ENCODE results near the gene HCAR3.
"Not testable (repeated sequence)": the region's sequence is repeated elsewhere in the genome, so short reads cannot be mapped to it uniquely, and the experiment has no call there.

HCAR3 gene

DNA sequence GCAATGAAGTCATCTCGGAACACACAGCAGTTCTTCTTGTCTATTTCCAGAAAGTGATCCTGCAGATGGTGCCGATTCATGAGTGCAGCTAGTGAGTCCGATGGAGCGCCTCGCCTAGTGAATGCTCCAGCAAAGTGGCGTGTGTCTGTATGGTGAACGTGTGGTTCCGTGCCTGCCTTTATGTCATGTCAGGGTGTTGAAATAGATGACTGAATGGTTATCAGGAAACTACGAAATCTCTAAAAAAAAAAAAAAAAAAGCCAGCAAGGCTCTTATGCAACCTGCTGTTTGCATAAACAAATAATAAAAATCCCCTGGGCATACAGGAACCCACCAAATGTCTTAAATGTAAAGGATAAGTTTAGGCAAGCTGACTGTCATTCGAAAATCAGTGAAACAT is at the start of gene HCAR3:
TSS of gene HCAR3 (minus strand) at position 154 of the 400 bp plus-strand sequence. CDS start at position 80, 74 bp downstream.
- DNase-seq: not testable (repeated sequence)

DNA sequence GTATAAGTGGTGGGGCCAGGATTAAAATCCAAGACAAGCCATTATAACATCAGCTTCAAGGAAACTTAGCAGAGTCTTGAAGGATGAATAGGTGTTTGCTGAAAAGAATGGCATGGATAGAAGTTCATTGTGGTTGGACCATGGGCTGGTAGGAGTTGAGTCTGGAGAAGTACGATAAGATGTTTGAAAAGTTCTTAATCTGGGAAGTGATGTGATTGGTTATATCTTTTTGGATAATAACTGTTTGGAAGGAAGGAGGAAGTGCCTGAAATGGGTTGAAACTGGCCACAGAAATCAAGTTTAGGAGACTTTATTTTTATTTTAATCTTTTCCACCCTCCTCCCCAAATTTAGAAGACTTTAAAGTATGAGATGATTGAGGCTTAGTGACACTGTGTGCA is 41.0 kb upstream of the HCAR3 start:
- DNase-seq: peak in 1 of 2 experiments; percentile 19
- no peak for TF ChIP-seq GATA1 (IDR thresholded peaks at IDR 0.05; ENCODE audit: low read depth, low read length)
- no peak for TF ChIP-seq POLR2A (IDR thresholded peaks at IDR 0.05; ENCODE audit: low read length)

DNA sequence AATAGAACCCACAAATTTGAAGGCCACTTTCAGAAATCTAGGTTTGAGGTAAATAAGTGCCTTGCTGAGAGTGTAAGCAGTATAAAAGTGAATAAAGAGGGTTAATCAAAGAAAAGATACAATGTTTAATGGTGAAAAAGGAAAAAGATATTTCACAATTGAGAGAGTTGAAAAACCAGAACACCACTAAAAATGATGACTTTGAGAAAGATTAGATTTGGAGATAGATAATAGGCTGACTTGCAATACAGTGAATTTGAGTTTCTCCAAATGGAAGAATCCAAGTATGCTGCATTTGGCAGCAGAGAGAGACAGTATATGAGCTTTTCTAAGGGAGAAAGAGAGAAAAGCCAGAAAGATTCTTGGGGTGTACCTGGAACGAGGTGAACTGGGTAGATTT is 38.2 kb upstream of the HCAR3 start:
- TF ChIP-seq POLR2A (IDR thresholded peaks at IDR 0.05; ENCODE audit: low read length) (no peak), GATA1 (IDR thresholded peaks at IDR 0.05; ENCODE audit: low read depth, low read length) (no peak)
- DNase-seq: no peak

DNA sequence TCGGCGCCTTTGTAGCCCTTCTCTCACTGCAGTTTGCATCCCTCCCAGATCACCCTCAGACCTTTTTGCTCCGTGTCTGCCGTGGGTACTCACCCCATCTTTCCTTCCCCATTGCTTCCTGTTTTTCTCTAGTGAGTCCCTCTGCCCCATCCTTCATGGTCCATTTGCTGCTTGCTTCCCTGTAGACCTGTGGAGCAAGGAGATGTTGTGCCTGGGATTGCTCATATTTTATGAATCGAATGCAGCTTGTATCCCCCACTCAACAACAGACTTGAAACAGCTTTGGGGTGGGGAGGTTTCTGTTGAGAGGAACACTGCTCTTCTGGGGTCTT is 36.7 kb upstream of the HCAR3 start:
- TF ChIP-seq GATA1 (IDR thresholded peaks at IDR 0.05; ENCODE audit: low read depth, low read length) (no peak), POLR2A (IDR thresholded peaks at IDR 0.05; ENCODE audit: low read length) (no peak)
- no peak for DNase-seq

DNA sequence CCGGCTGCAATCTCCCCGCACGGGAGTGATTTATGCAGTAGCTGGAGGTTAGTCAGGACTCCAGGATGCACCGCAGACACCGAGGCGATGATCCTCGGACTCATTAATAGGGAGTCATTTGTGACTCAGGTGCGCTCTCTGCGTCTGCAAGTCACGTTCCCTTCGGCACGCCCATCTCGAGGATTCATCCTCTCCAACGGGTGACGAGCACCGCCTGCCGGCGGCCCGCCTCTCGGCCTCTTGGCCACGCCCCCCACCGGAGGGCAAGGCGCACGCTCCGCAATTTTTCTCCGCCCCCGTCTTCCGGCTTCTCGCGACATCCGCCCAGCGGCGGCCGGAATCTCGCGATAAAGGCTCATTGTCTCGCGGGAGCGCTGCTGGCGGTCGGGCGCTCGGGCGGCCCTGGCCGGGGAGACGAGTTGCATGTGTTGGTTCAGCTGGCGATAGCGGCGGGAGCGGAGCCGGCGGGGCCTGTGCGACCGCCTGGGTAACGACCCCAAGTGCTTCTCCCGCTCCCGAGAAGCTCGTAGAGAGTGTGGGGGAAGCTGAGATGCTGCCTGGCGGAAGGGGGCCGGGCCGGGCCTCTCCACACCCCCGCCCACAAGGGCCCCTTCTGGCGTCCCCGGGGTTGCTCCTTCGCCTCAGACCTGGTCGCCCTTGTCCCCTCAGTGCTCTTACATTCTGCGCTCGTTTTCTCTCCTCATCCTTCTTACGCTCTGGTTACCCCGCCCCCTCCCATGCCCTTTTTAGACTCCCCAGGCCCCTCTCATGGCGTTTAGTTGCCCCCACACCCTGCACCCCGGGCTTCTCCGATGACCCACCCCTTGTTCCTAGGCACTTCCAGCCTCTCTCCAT is 36.1 kb upstream of the HCAR3 start, which contains the start of gene DENR:
TSS of gene DENR (plus strand) at position 361 of the 855 bp plus-strand sequence. CDS start 878 bp downstream, outside the sequence.
- TF ChIP-seq POLR2A (IDR thresholded peaks at IDR 0.05; ENCODE audit: low read length) (peak; percentile 91), GATA1 (IDR thresholded peaks at IDR 0.05; ENCODE audit: low read depth, low read length) (no peak)

DNA sequence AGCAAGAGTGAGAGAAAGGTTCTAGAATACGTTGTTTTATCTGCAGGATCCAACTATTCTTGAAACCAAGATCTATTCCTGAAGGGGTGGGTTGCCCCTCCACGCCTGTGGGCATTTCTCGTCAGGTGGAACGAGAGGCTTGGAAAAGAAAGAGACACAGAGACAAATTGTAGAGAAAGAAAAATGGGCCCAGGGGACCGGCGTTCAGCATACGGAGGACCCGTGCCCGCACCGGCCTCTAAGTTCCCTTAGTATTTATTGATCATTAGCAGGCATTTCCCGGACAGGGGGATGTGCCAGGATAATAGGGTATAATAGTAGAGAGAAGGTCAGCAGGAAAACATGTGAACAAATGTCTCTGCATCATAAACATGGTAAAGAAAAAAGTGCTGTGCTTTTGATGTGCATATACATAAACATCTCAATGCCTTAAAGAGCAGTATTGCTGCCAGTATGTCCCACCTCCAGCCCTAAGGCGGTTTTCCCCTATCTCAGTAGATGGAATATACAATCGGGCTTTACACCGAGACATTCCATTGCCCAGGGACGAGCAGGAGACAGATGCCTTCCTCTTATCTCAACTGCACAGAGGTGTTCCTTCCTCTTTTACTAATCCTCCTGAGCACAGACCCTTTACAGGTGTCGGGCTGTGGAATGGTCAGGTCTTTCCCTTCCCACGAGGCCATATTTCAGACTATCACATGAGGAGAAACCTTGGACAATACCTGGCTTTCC is 34.3 kb upstream of the HCAR3 start:
- DNase-seq: not testable (repeated sequence)

More for the DNA sequence above, 36.1 kb upstream of the HCAR3 start, which contains the start of gene DENR:
- peak; percentile 98 to 100 for DNase-seq

DNA sequence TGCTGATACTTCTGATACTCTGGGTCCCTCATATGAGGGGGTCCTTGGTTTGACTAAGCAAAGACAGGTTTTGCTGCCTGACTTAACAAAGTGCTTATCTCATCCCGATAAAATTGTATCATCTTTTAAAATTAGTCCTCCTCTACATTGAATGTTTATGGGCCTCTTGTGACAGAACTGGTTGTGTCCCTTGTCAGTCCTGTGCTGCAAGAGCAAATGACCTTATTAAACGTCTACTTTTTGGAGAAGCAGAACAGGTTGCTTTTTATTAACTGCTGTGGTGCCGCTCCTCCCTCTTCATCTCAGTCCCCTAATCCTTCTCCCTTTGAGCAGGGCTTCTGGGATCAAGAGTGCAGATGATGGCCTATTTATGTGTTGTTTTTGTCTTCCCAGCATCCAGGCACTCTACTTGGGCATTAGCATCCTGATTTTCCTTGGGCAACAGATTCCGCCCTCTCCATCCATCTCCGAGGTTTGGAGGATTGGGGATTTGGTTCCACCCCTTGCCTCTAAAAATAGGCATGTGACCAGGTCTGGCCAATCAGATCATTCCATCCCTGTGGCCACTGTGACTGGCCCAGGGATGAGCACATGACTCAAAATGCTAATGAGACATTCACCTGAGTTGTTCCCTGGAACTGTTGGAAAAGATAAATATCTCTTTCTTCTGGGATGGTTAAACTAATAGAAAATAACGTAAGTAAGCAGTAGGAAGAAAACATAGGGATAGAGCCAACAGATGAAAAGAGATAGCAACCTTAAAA is 33.1 kb upstream of the HCAR3 start:
- peak in 1 of 2 experiments; percentile 11 for DNase-seq
- TF ChIP-seq GATA1 (IDR thresholded peaks at IDR 0.05; ENCODE audit: low read depth, low read length) (no peak), POLR2A (IDR thresholded peaks at IDR 0.05; ENCODE audit: low read length) (no peak)

DNA sequence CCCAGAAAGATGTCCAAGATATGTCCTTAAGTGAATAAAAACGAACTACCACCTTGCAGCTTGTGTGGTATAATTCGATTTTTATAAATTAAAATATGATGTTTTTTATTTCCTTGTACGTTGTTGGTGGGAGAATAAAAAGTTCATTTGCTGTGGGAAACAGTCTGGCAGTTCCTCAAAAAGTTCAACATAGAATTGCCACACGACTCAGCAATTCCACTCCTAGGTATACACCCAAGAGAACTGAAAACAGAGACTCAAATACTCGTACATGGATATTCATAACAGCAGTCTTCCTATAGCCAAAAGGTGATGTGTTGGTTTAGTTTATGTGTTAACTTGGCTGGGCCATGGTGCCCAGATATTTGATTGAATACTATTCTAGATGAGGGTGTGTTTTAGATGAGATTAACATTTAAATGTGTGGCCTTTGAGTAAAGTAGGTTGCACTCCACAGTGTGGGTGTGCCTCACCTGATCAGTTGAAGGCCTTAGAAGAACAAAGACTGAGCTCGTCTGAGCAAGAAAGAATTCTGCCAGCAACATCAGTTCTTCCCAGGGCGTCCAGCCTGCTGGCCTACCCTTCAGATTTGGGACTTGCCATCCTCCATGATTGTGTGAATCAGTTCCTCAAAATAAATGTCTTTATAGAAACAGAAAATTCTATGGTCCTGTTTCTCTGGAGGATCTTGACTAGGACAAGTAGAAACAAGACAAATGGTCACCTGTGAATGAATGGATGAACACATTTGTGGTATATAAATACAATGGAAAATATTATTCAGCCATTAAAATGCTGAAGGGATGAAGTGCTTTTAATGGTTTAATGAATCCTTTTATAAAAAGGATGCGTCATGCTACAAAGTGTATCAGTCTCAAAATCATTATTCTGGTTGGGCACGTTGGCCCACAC is 30.9 kb upstream of the HCAR3 start:
- no peak for DNase-seq
- TF ChIP-seq GATA1 (IDR thresholded peaks at IDR 0.05; ENCODE audit: low read depth, low read length) (no peak), POLR2A (IDR thresholded peaks at IDR 0.05; ENCODE audit: low read length) (no peak)

DNA sequence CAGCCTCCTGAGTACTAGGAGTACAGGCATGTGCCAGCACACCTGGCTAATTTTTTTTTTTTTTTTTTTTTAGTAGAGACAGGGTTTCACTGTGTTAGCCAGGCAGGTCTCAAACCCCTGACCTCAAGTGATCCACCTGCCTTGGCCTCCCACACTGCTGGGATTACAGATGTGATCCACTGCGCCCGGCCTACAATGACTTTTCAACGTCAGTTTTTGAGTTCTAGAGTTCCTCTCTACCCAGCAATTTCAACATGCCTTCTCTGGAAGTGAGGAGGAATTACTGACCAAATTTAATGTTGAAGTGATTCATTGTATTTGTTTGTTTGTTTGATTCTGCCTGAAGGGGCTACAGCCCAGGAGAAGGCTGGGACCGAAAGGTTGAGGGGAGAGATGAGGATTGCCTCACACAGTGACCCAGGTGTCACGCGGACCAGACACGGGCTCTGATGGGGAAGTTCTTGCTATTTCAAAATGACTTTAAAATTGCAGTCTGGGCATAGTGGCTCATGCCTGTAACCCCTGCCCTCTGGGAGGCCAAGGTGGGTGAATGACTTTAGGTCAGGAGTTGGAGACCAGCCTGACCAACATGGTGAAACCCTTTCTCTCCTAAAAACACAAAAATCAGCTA is 27.4 kb upstream of the HCAR3 start:
- TF ChIP-seq GATA1 (IDR thresholded peaks at IDR 0.05; ENCODE audit: low read depth, low read length) (no peak), POLR2A (IDR thresholded peaks at IDR 0.05; ENCODE audit: low read length) (no peak)
- no peak for DNase-seq

DNA sequence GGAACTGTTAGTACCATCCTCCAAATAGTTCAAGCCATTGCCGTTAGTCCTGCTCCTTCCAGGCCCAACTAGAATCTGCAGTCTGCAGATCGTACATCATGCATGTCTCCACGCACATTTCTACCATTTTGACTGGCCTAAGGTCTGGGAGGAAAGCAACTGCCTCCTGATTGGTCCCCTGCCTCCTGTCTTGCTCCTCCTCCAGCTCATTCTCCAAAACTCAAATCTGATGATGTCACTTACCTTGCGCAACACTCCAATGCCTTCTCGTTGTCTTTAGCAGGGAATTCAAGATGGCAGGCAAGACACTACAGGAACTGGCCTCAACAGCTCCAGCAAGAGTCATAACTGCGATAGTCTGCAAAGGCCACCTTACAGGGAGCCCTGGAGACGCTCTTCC is 23.7 kb upstream of the HCAR3 start:
- TF ChIP-seq GATA1 (IDR thresholded peaks at IDR 0.05; ENCODE audit: low read depth, low read length): no peak
- TF ChIP-seq POLR2A (IDR thresholded peaks at IDR 0.05; ENCODE audit: low read length): no peak
- DNase-seq: peak in 1 of 2 experiments; percentile 23

DNA sequence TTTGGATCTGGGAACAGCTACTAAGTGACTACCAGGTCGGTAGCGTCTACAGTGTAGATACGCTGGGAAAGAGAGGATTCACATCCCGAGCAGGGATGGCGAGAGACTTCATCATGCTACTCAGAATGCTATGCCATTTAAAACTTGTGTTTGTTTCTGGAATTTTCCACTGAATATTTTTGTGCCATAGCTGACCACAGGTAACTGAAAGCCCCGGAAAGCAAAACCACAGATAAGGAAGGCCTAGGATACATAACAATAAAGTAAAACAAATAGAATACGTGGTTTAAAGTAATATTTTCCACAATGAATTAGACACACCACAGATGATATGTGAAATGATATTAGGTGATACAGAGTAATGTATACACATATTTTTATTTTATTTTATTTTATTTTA is 22.0 kb upstream of the HCAR3 start:
- TF ChIP-seq GATA1 (IDR thresholded peaks at IDR 0.05; ENCODE audit: low read depth, low read length): no peak
- no peak for TF ChIP-seq POLR2A (IDR thresholded peaks at IDR 0.05; ENCODE audit: low read length)
- no peak for DNase-seq

DNA sequence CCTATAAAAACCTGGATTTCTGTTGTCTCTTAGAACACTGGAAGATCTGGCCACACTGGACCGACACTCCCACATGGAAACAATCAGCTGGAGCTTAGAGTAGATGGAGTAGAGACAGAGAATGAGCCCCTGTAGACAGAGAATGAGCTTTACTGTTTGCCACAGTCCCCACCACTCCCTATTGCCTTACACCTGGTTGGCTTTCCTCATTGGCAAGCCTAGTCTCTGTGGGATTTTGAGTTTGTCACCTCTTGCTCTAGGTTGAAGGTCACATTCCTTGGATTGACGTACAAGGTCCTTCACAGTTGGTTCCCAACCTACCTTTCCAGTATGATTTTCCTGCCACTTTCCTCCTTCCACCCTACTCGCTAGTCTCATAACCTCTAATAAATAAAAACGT is 16.0 kb upstream of the HCAR3 start:
- TF ChIP-seq GATA1 (IDR thresholded peaks at IDR 0.05; ENCODE audit: low read depth, low read length): no peak
- no peak for TF ChIP-seq POLR2A (IDR thresholded peaks at IDR 0.05; ENCODE audit: low read length)

DNA sequence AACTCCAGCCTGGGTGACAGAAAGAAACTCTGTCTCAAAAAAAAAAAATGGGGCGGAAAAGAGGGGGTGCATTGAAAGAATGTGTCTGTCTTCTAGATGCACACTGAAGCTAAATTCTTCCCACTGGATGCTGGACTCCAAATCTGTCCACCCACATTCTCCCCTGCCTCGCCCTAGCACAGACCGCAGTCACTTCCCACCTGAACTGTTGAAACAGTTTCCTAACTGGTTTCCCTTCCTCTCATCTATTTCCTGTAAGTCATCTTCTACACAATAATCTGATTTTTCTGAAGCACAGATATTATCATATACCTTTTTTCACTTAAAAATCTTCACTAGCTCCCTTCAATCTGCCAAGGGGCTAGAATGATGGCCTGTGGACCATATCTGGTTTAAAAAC is 15.6 kb upstream of the HCAR3 start:
- no peak for DNase-seq
- TF ChIP-seq POLR2A (IDR thresholded peaks at IDR 0.05; ENCODE audit: low read length) (no peak), GATA1 (IDR thresholded peaks at IDR 0.05; ENCODE audit: low read depth, low read length) (no peak)

More for the DNA sequence above, 16.0 kb upstream of the HCAR3 start:
- DNase-seq: no peak

All from erythroblast (primary cell).